DMS114 treated with DMSO at 0.1 percent for 48 hours (cell line): ENCODE data around the gene SCN7A.
"Not testable (repeated sequence)": the region's sequence is repeated elsewhere in the genome, so short reads cannot be mapped to it uniquely, and the experiment has no call there.

Experiments
- DNase-seq: peaks from one replicate; lab custom pipeline; 2025; ENCODE audit not compliant: unreplicated experiment; lab: John Stamatoyannopoulos, UW

SCN7A gene

DNA sequence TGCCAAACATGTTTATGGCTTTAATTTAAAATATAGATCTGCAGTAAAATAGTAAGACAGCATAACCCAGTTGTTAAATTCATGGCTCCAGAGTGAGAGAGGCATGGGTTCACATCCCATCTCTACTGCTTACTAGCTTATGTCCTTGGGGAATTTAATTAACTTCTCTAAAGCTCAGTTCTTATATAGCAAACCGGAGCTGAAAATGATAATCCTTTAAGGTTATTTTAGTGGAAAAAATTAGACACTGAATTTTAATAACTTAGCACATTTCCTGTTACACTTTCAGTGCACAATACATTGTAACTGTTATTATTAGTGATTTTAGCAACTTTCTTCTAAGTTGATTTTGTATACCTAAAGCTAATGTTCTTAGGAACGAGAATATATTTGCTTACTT is 133.1 kb downstream of the SCN7A start:
- DNase-seq: no peak

DNA sequence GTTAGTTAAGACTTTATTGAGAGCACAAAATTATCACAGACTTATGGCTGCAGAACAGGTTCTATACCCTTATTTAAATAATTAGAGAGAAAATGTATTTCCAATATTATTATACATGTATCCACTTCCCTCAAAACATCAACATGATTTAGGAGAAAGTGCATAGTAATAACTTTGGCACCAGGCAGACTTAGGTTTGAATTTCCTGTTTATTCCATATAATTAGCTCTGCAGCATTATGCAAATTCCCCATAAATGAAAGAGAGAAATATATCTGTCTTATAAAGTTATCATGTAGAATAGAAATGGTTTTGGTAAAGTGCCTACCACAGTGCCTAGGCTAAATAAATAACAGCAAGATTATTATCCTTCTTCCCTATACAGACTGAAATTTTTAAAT is 133.6 kb downstream of the SCN7A start:
- no peak for DNase-seq

DNA sequence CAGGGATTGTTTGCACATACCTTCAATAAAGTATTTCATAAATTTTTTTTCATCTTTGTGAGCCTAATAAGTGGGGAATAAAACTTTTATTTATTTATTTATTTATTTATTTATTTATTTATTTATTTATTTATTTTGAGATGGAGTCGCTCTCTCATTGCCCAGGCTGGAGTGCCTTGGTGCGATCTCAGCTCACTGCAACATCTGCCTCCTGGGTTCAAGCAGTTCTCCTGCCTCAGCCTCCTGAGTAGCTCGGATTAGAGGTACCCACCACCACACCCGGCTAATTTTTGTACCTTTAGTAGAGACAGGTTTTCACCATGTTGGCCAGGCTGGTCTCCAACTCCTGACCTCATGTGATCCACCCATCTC is 136.1 kb downstream of the SCN7A start:
- not testable (repeated sequence) for DNase-seq

DNA sequence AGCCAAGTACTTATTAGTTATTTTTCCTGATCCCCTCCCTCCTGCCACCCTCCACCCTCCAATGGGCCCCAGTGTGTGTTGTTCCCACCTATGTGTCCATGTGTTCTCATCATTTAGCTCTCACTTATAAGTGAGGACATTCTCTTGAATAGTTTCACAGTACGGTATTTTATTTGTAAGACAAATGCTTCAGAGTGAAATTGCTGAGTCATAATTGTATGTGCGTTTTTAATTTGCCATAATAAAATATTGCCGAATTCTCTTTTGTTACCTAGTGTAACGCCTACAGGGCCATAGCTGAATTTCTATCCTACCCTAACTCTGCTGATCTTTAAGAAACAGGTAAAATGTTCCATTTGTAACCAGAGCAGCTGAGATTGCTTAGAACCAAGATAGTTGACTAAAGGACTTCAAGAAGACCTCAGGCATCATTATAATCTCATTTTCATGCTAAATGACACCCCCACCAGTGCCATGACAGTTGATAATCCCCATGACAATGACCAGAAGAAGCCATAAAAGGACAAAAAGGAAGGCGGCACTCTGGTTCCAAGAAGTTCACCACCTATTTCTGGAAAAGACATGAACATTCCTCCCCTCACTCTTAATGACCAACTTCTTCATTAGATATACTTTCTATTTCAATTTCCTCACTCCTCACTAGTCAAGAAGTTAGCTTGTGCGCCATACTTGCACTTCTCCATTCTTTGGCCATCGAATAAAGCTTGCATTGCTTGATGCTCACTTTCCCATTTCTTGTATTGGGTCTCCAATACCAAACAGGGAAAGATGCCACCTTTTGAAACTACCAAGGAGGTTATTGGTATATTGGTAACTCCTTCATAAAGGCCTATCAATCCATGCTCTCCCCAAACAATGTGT is 136.7 kb downstream of the SCN7A start:
- no peak for DNase-seq
